Measurements from ENCODE around the gene USP17L26. TPM values are rescaled to one million over a fixed set of nuclear protein-coding genes. Genes with fewer than 3 reads are reported as not detected.
"Not testable (repeated sequence)": the region's sequence is repeated elsewhere in the genome, so short reads cannot be mapped to it uniquely, and the experiment has no call there.

The USP17L26 gene
- total RNA-seq, 1 experiment from 2014 or later, result not detected

DNA sequence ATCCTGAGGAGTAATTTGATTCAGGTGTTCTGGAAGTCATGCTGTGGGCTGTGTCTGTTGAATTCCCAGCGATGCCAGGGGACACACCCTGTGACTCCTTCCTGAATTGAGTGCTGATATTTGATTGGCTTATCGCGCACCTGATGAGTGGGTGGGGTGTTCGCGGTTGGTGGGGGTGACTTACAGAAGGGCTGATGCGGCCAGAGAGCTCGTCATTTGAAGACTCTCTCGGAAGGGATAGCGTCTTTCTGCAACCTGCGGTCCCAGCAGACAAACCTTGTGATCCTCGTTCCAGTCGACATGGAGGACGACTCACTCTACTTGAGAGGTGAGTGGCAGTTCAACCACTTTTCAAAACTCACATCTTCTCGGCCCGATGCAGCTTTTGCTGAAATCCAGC is 9.6 kb upstream of the USP17L26 start, which contains the start of gene USP17L24:
Gene USP17L24, plus strand, starts transcription at position 301 of the 400 bp plus-strand sequence. Its CDS starts 0 bp downstream, at position 301.
- H3K4me1 ChIP-seq (ENCODE audit: insufficient read depth, low read length); H2AK5ac ChIP-seq (ENCODE audit: insufficient read length, low read length); H3K9ac ChIP-seq (ENCODE audit: extremely low read depth, insufficient read length, low read length); H3K27ac ChIP-seq (ENCODE audit: insufficient read length, low read depth, low read length); H2BK5ac ChIP-seq (ENCODE audit: insufficient read length, low read length); H3K79me1 ChIP-seq (ENCODE audit: insufficient read depth, low read depth, low read length, poor library complexity, severe bottlenecking); H3K9me3 ChIP-seq (ENCODE audit: control insufficient read depth, low read depth, low read length); H3K56ac ChIP-seq (ENCODE audit: insufficient read length, low read depth, low read length); H2AFZ ChIP-seq (ENCODE audit: low read length); H3K79me2 ChIP-seq (ENCODE audit: insufficient read depth, low read length); H3K18ac ChIP-seq (ENCODE audit: insufficient read length, low read depth, low read length); H3K27me3 Mint-ChIP-seq (ENCODE audit: low read depth); H3K4me2 ChIP-seq (ENCODE audit: insufficient read depth, insufficient read length, low read length); H2BK120ac ChIP-seq (ENCODE audit: low read depth, low read length, poor library complexity, severe bottlenecking); H2BK15ac ChIP-seq (ENCODE audit: low read depth, low read length); H3K27ac Mint-ChIP-seq; H3K4me1 Mint-ChIP-seq; H4K8ac ChIP-seq (replicated peaks; ENCODE audit: insufficient read length, low read depth, low read length); H3K14ac ChIP-seq (ENCODE audit: insufficient read depth, low read length); H3K36me3 Mint-ChIP-seq (ENCODE audit: insufficient read depth in 1 of 3, low read depth in 3 of 3); H3K4me3 Mint-ChIP-seq; H3K23me2 ChIP-seq (ENCODE audit: insufficient read length, low read depth, low read length, poor library complexity, severe bottlenecking); H4K20me1 ChIP-seq (ENCODE audit: control insufficient read depth, insufficient read depth, insufficient read length); H3K4ac ChIP-seq (ENCODE audit: low read depth, low read length); H4K91ac ChIP-seq (ENCODE audit: insufficient read length, low read depth, low read length); H3K27me3 ChIP-seq (ENCODE audit: insufficient read depth, low read length); H3K9me3 Mint-ChIP-seq; DNase-seq; H3T11ph ChIP-seq (ENCODE audit: low read length); H4K5ac ChIP-seq (ENCODE audit: insufficient read length, low read depth, low read length); H2BK12ac ChIP-seq (ENCODE audit: insufficient read length, low read depth, low read length); H2BK20ac ChIP-seq (ENCODE audit: low read depth, low read length, poor library complexity, severe bottlenecking); H3K23ac ChIP-seq (ENCODE audit: insufficient read length, low read depth, low read length): not testable (repeated sequence)
- no CpG with 5 or more reads among the region's 15 CpGs for WGBS (ENCODE audit: extremely low coverage, insufficient read length, low lambda C conversion rate)

GRCh38 chr4:9329611-9330010 is 4.8 kb upstream of the USP17L26 start, which contains the start of gene USP17L25:
Gene USP17L25, plus strand, starts transcription at chr4:9329911. Its CDS starts 0 bp downstream, at chr4:9329911.
- not testable (repeated sequence) for H3K56ac ChIP-seq (ENCODE audit: insufficient read length, low read depth, low read length); H3K4me2 ChIP-seq (ENCODE audit: insufficient read depth, insufficient read length, low read length); H2BK5ac ChIP-seq (ENCODE audit: insufficient read length, low read length); H3T11ph ChIP-seq (ENCODE audit: low read length); H2BK15ac ChIP-seq (ENCODE audit: low read depth, low read length); H2AFZ ChIP-seq (ENCODE audit: low read length); H4K8ac ChIP-seq (replicated peaks; ENCODE audit: insufficient read length, low read depth, low read length); H3K79me2 ChIP-seq (ENCODE audit: insufficient read depth, low read length); H3K27ac ChIP-seq (ENCODE audit: insufficient read length, low read depth, low read length); H3K9me3 ChIP-seq (ENCODE audit: control insufficient read depth, low read depth, low read length); H3K23ac ChIP-seq (ENCODE audit: insufficient read length, low read depth, low read length); H3K18ac ChIP-seq (ENCODE audit: insufficient read length, low read depth, low read length); H3K23me2 ChIP-seq (ENCODE audit: insufficient read length, low read depth, low read length, poor library complexity, severe bottlenecking); H3K4me1 Mint-ChIP-seq; H2AK5ac ChIP-seq (ENCODE audit: insufficient read length, low read length); H2BK12ac ChIP-seq (ENCODE audit: insufficient read length, low read depth, low read length); H3K4me1 ChIP-seq (ENCODE audit: insufficient read depth, low read length); DNase-seq; H4K91ac ChIP-seq (ENCODE audit: insufficient read length, low read depth, low read length); H2BK20ac ChIP-seq (ENCODE audit: low read depth, low read length, poor library complexity, severe bottlenecking); H3K9me3 Mint-ChIP-seq; H3K4ac ChIP-seq (ENCODE audit: low read depth, low read length); H3K27me3 Mint-ChIP-seq (ENCODE audit: low read depth); H3K27ac Mint-ChIP-seq; H2BK120ac ChIP-seq (ENCODE audit: low read depth, low read length, poor library complexity, severe bottlenecking); H3K36me3 Mint-ChIP-seq (ENCODE audit: insufficient read depth in 1 of 3, low read depth in 3 of 3); H3K14ac ChIP-seq (ENCODE audit: insufficient read depth, low read length); H3K4me3 Mint-ChIP-seq; H4K5ac ChIP-seq (ENCODE audit: insufficient read length, low read depth, low read length); H3K27me3 ChIP-seq (ENCODE audit: insufficient read depth, low read length); H4K20me1 ChIP-seq (ENCODE audit: control insufficient read depth, insufficient read depth, insufficient read length); H3K9ac ChIP-seq (ENCODE audit: extremely low read depth, insufficient read length, low read length); H3K79me1 ChIP-seq (ENCODE audit: insufficient read depth, low read depth, low read length, poor library complexity, severe bottlenecking)
- no CpG with 5 or more reads among the region's 15 CpGs for WGBS (ENCODE audit: extremely low coverage, insufficient read length, low lambda C conversion rate)
